HG03060 (cell line): ENCODE data around the gene ADIRF.
"Not testable (repeated sequence)": the region's sequence is repeated elsewhere in the genome, so short reads cannot be mapped to it uniquely, and the experiment has no call there.

Source experiments
- ATAC-seq: cut with Tn5 transposase; IDR thresholded peaks from one replicate; pipeline ENCODE4 v1.9.1; 2021; ENCODE audit warnings: low read depth, moderate number of reproducible peaks; ENCODE audit not compliant: unreplicated experiment

ADIRF gene

DNA sequence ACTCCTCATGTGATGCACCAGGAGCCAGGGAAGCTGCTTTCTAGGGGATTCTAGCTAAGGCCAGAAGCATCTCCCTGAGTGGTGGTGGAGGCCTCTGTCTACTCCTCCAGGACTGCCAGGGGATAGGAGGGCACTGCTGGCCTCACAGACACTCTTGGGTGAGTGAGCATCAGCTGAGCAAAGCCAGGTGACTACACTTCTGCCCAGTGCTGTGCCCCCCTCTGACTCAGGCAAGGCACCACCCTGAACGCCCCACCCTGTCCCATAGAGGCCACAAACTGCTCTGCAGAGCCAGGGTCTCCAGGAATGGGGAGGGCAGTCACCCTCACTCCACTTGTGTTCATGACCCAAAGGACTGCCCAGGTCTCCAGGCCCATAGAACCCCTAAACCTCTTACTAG is 51.2 kb downstream of the ADIRF start:
- ATAC-seq: not testable (repeated sequence)

DNA sequence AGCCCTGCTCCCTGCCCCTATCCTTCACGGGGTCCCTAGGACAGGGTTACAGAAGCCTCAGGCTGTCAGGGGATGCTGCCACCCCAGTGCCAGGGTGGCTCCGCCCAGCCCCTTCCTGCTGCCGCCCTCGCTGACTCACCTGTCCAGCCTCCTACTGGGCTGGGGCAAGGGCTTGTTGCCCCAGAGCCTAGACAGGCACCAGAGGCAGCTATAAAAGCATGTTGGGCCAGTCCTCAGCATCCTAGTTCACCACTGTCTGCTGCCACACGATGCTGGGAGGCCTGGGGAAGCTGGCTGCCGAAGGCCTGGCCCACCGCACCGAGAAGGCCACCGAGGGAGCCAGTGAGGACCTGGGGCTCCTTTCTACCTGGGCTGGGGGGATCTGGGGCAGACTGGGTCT is 51.8 kb downstream of the ADIRF start, which contains the start of gene FAM25A:
TSS of gene FAM25A (plus strand) at position 239 of the 400 bp plus-strand sequence. CDS start at position 270, 31 bp downstream.
- not testable (repeated sequence) for ATAC-seq
